CD4-positive, alpha-beta T cell treated with Interleukin-10 for 1 hour (primary cell): Measurements from ENCODE around the gene MAG.

ENCODE experiments used
- DNase-seq: peaks from one replicate; pipeline ENCODE4 v3.0.0-alpha.2; 2020

MAG gene

GRCh38 chr19:35291916-35292315 lies at the start of gene MAG:
Gene MAG (plus strand): TSS chr19:35292161. CDS start chr19:35295409, 3,248 bp downstream.
- no peak for DNase-seq

GRCh38 chr19:35246466-35247092 lies 45.4 kb upstream of the MAG start:
- DNase-seq = no peak

GRCh38 chr19:35247526-35248309 lies 44.2 kb upstream of the MAG start:
- peak; percentile 72 for DNase-seq

GRCh38 chr19:35248310-35249145 lies 43.4 kb upstream of the MAG start, which contains the start of gene LSR:
Gene LSR (plus strand): TSS chr19:35249002. CDS start chr19:35249023, 21 bp downstream.
- DNase-seq = peak; percentile 86

GRCh38 chr19:35249146-35249847 lies 42.7 kb upstream of the MAG start:
- DNase-seq = no peak

GRCh38 chr19:35249848-35250711 lies 41.9 kb upstream of the MAG start:
- no peak for DNase-seq

- no peak for DNase-seq
Observed at GRCh38 chr19:35251456-35251855, 40.5 kb upstream of the MAG start.

GRCh38 chr19:35253316-35254286 lies 38.4 kb upstream of the MAG start:
- DNase-seq = no peak

- DNase-seq = no peak
Observed at GRCh38 chr19:35254341-35255297, 37.3 kb upstream of the MAG start.

- DNase-seq = no peak
Observed at GRCh38 chr19:35256566-35256965, 35.4 kb upstream of the MAG start.

- no peak for DNase-seq
Observed at GRCh38 chr19:35257113-35257461, 34.9 kb upstream of the MAG start.

GRCh38 chr19:35260694-35261304 lies 31.2 kb upstream of the MAG start:
- no peak for DNase-seq

- DNase-seq = no peak
Observed at GRCh38 chr19:35261356-35262100, 30.4 kb upstream of the MAG start.

- no peak for DNase-seq
Observed at GRCh38 chr19:35262101-35262761, 29.7 kb upstream of the MAG start.

GRCh38 chr19:35264268-35265125 lies 27.5 kb upstream of the MAG start:
- no peak for DNase-seq

- no peak for DNase-seq
Observed at GRCh38 chr19:35265126-35265899, 26.6 kb upstream of the MAG start.
